ENCODE data around the gene RHBDD3.
A peak's percentile ranks its signal among the peaks of the same experiment; 100 is the strongest.

The RHBDD3 gene

GRCh38 chr22:29267858-29268510, at the start of gene RHBDD3, which contains the start of gene EWSR1:
RHBDD3 (minus strand) TSS chr22:29267981; CDS start chr22:29265626, 2,355 bp downstream.
EWSR1 (plus strand) TSS chr22:29268268; CDS start chr22:29268337, 69 bp downstream.
- DNase-seq: peak; percentile 97

- DNase-seq: no peak
These were observed 48.5 kb upstream of the RHBDD3 start for GRCh38 chr22:29316141-29316828.

GRCh38 chr22:29315286-29316140, 47.7 kb upstream of the RHBDD3 start, which contains the start of gene RASL10A:
RASL10A (minus strand) TSS chr22:29315697; CDS start chr22:29315246, 451 bp downstream.
- no peak for DNase-seq

GRCh38 chr22:29314537-29315285, 46.9 kb upstream of the RHBDD3 start:
- DNase-seq: no peak

- DNase-seq: no peak
These were observed 46.0 kb upstream of the RHBDD3 start for GRCh38 chr22:29313576-29314466.

- no peak for DNase-seq
These were observed 45.4 kb upstream of the RHBDD3 start for GRCh38 chr22:29313126-29313575.

- no peak for DNase-seq
These were observed 44.7 kb upstream of the RHBDD3 start for GRCh38 chr22:29312218-29313125.

GRCh38 chr22:29311464-29312217, 43.9 kb upstream of the RHBDD3 start:
- no peak for DNase-seq

GRCh38 chr22:29310863-29311339, 43.1 kb upstream of the RHBDD3 start:
- DNase-seq: peak; percentile 97

- DNase-seq: no peak
These were observed 42.5 kb upstream of the RHBDD3 start for GRCh38 chr22:29310065-29310862.

GRCh38 chr22:29309332-29310064, 41.7 kb upstream of the RHBDD3 start:
- no peak for DNase-seq

- peak; percentile 49 for DNase-seq
These were observed 41.0 kb upstream of the RHBDD3 start for GRCh38 chr22:29308791-29309262.

GRCh38 chr22:29308148-29308790, 40.5 kb upstream of the RHBDD3 start:
- no peak for DNase-seq

GRCh38 chr22:29307596-29308147, 39.9 kb upstream of the RHBDD3 start:
- DNase-seq: no peak

GRCh38 chr22:29306835-29307595, 39.2 kb upstream of the RHBDD3 start:
- peak; percentile 69 for DNase-seq

Data from fibroblast of upper back skin (primary cell).